AG09309 (cell line): ENCODE data around the gene GPC5.
"Not testable (repeated sequence)": the region's sequence is repeated elsewhere in the genome, so short reads cannot be mapped to it uniquely, and the experiment has no call there.

ENCODE experiments used
- DNase-seq: peaks from one replicate; pipeline ENCODE4 v3.0.0-alpha.2; 2010; ENCODE audit warnings: low read depth
- H3K4me3 ChIP-seq: 2 replicates; pipeline ENCODE4 v1.5.1; 2011; ENCODE audit warnings: mild to moderate bottlenecking, low read depth, low read length, moderate library complexity; ENCODE audit not compliant: control insufficient read depth
- TF ChIP-seq, protein P1 (sequence below): IDR thresholded peaks from 2 replicates; pipeline ENCODE4 v1.5.1; 2011; ENCODE audit warnings: mild to moderate bottlenecking, low read depth, low read length, inconsistent platforms; ENCODE audit not compliant: insufficient read depth, control insufficient read depth; ENCODE audit errors: missing control alignments

Gene GPC5

DNA sequence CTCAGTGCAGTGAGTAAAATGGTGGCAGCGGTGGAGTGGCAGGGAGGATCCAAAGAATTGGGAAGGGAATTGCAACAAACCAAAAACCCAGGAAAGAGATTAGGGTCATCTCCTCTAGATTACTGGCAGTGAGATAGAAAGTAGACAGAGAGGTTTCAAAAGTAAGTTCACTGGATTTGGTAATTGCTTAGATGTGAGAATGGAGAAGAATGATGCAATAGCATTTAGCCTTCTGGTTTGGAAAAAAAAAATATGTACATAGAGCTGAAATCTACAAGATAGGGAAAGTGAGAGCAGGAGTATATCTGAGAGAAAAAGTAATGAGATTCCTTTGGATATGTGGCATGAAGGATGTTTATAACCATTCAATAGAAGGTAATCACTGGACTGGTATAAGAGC lies 1345.6 kb downstream of the GPC5 start:
- no peak overlapping the region for H3K4me3 ChIP-seq
- TF ChIP-seq, protein P1, sequence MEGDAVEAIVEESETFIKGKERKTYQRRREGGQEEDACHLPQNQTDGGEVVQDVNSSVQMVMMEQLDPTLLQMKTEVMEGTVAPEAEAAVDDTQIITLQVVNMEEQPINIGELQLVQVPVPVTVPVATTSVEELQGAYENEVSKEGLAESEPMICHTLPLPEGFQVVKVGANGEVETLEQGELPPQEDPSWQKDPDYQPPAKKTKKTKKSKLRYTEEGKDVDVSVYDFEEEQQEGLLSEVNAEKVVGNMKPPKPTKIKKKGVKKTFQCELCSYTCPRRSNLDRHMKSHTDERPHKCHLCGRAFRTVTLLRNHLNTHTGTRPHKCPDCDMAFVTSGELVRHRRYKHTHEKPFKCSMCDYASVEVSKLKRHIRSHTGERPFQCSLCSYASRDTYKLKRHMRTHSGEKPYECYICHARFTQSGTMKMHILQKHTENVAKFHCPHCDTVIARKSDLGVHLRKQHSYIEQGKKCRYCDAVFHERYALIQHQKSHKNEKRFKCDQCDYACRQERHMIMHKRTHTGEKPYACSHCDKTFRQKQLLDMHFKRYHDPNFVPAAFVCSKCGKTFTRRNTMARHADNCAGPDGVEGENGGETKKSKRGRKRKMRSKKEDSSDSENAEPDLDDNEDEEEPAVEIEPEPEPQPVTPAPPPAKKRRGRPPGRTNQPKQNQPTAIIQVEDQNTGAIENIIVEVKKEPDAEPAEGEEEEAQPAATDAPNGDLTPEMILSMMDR = no peak
- no peak for DNase-seq

DNA sequence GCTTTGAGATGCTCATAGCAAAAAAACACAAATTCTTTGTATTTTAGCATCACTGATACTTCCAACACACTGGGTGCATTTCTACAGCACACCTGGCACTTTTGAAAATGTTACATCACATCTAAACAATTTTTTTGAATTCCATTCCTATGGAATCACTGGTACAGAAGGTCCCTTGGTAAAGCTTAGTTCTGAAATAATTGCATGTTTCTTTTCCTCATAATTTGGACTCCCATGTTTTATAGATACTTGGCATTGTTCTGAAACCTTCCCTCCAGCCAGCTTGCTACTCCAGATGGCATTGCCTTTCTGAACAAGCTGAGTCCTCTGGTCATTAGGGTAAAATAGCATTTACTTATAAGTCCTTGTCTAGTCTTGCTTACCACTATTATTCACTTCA lies 1346.8 kb downstream of the GPC5 start:
- H3K4me3 ChIP-seq = no peak overlapping the region
- TF ChIP-seq, protein P1 = no peak
- no peak for DNase-seq

GRCh38 chr13:92752705-92753104 lies 1354.3 kb downstream of the GPC5 start:
- DNase-seq, H3K4me3 ChIP-seq: not testable (repeated sequence)

GRCh38 chr13:92761710-92762109 lies 1363.3 kb downstream of the GPC5 start:
- no peak for DNase-seq
- TF ChIP-seq, protein P1 = no peak
- H3K4me3 ChIP-seq = no peak overlapping the region

GRCh38 chr13:92767468-92767867 lies 1369.0 kb downstream of the GPC5 start:
- H3K4me3 ChIP-seq = no peak overlapping the region
- TF ChIP-seq, protein P1 = no peak
- no peak for DNase-seq

- TF ChIP-seq, protein P1 = no peak
- H3K4me3 ChIP-seq = no peak overlapping the region
These were observed 1370.2 kb downstream of the GPC5 start for GRCh38 chr13:92768602-92769001.

GRCh38 chr13:92769046-92769445 lies 1370.6 kb downstream of the GPC5 start:
- no peak for DNase-seq
- no peak overlapping the region for H3K4me3 ChIP-seq
- TF ChIP-seq, protein P1 = no peak

More at GRCh38 chr13:92768602-92769001, 1370.2 kb downstream of the GPC5 start:
- DNase-seq = no peak
